ENCODE measurements around the gene MOGAT2.

DNA sequence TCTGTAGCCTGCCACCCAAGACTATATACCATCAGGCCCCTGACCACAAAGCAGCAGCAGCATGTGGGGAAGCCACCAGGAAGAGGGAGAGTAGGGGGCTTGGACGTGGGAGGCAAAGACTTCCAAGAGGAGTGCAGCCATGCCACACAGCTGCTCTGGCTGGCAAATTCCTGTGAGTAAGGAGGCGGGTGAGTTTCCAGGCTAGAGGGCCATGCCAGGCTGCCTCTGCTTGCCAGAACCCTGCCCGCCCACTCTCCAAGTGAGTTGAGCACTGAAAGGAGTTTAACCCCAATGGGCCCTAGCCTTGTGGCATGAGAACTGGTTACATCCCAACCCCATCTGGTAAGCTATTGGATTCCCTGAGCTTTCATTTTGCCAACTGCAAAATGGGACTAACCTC is 46.2 kb downstream of the MOGAT2 start:
- TF ChIP-seq ARNTL (CRISPR knock-in tag; IDR thresholded peaks at IDR 0.05; ENCODE audit: borderline replicate concordance, low read depth), result no peak
- TF ChIP-seq, protein P1, sequence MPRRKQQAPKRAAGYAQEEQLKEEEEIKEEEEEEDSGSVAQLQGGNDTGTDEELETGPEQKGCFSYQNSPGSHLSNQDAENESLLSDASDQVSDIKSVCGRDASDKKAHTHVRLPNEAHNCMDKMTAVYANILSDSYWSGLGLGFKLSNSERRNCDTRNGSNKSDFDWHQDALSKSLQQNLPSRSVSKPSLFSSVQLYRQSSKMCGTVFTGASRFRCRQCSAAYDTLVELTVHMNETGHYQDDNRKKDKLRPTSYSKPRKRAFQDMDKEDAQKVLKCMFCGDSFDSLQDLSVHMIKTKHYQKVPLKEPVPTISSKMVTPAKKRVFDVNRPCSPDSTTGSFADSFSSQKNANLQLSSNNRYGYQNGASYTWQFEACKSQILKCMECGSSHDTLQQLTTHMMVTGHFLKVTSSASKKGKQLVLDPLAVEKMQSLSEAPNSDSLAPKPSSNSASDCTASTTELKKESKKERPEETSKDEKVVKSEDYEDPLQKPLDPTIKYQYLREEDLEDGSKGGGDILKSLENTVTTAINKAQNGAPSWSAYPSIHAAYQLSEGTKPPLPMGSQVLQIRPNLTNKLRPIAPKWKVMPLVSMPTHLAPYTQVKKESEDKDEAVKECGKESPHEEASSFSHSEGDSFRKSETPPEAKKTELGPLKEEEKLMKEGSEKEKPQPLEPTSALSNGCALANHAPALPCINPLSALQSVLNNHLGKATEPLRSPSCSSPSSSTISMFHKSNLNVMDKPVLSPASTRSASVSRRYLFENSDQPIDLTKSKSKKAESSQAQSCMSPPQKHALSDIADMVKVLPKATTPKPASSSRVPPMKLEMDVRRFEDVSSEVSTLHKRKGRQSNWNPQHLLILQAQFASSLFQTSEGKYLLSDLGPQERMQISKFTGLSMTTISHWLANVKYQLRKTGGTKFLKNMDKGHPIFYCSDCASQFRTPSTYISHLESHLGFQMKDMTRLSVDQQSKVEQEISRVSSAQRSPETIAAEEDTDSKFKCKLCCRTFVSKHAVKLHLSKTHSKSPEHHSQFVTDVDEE (CRISPR knock-in tag; IDR thresholded peaks at IDR 0.05), result no peak

Data from SK-N-SH treated with all-trans-retinoic acid at 6 μM for 48 hours (cell line).